ENCODE results near the gene TUB.

GRCh38 chr11:8095371-8095770, 14.4 kb downstream of the TUB start:
- TF ChIP-seq, protein P1, sequence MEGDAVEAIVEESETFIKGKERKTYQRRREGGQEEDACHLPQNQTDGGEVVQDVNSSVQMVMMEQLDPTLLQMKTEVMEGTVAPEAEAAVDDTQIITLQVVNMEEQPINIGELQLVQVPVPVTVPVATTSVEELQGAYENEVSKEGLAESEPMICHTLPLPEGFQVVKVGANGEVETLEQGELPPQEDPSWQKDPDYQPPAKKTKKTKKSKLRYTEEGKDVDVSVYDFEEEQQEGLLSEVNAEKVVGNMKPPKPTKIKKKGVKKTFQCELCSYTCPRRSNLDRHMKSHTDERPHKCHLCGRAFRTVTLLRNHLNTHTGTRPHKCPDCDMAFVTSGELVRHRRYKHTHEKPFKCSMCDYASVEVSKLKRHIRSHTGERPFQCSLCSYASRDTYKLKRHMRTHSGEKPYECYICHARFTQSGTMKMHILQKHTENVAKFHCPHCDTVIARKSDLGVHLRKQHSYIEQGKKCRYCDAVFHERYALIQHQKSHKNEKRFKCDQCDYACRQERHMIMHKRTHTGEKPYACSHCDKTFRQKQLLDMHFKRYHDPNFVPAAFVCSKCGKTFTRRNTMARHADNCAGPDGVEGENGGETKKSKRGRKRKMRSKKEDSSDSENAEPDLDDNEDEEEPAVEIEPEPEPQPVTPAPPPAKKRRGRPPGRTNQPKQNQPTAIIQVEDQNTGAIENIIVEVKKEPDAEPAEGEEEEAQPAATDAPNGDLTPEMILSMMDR (conservative IDR thresholded peaks at IDR 0.05; ENCODE audit: low read depth, low read length), result no peak
- TF ChIP-seq EZH2phosphoT487 (IDR thresholded peaks at IDR 0.05; ENCODE audit: borderline replicate concordance, low read length), result no peak
